Mesenchymal stem cell (in vitro differentiated cells and primary cell): ENCODE measurements around the gene ZNF862.

Experiments used
- DNase-seq: peaks from one replicate; pipeline ENCODE4 v3.0.0-alpha.2; 2013
- H2AFZ ChIP-seq: one replicate; pipeline ENCODE4 v1.6.1; 2013; ENCODE audit warnings: low read depth, mild to moderate bottlenecking, control low read depth, inconsistent platforms, low read length, moderate library complexity
- H2AK5ac ChIP-seq: 2 replicates; pipeline ENCODE4 v1.6.1; 2013; ENCODE audit warnings: low read length, moderate library complexity, mild to moderate bottlenecking, inconsistent platforms; ENCODE audit not compliant: severe bottlenecking
- H2BK120ac ChIP-seq: one replicate; pipeline ENCODE4 v1.6.1; 2013; ENCODE audit warnings: low read depth, mild to moderate bottlenecking, inconsistent platforms, low read length, moderate library complexity
- H2BK12ac ChIP-seq, 2 experiments: one replicate each; pipeline ENCODE4 v1.6.1; 2013; ENCODE audit warnings: inconsistent platforms in 2 of 2, low read length in 2 of 2, mild to moderate bottlenecking in 2 of 2, moderate library complexity in 2 of 2, control low read depth in 1 of 2
- H2BK15ac ChIP-seq: one replicate; pipeline ENCODE4 v1.6.1; 2013; ENCODE audit warnings: mild to moderate bottlenecking, low read depth, inconsistent platforms; ENCODE audit not compliant: poor library complexity, severe bottlenecking
- H2BK5ac ChIP-seq: 2 replicates; pipeline ENCODE4 v1.6.1; 2013; ENCODE audit warnings: low read depth, mild to moderate bottlenecking, low read length, control low read depth, inconsistent platforms; ENCODE audit not compliant: poor library complexity, severe bottlenecking
- H3K14ac ChIP-seq, 2 experiments: one replicate each; pipeline ENCODE4 v1.6.1; 2013; ENCODE audit warnings: inconsistent platforms in 2 of 2, low read length in 2 of 2, control low read depth in 1 of 2, mild to moderate bottlenecking in 1 of 2, moderate library complexity in 1 of 2
- H3K18ac ChIP-seq, 2 experiments: one replicate each; pipeline ENCODE4 v1.6.1; 2013; ENCODE audit warnings: inconsistent platforms in 2 of 2, low read length in 2 of 2, control low read depth in 1 of 2, low read depth in 1 of 2, mild to moderate bottlenecking in 1 of 2
- H3K23ac ChIP-seq, 2 experiments: one replicate each; pipeline ENCODE4 v1.6.1; 2013; ENCODE audit warnings: inconsistent platforms in 2 of 2, low read length in 2 of 2, mild to moderate bottlenecking in 2 of 2, moderate library complexity in 2 of 2, control low read depth in 1 of 2
- H3K27ac ChIP-seq: 2 replicates; pipeline ENCODE4 v1.5.1; 2013; ENCODE audit warnings: mild to moderate bottlenecking, moderate library complexity, low read length, control low read depth, inconsistent platforms; ENCODE audit not compliant: poor library complexity, severe bottlenecking
- H3K27me3 ChIP-seq, 2 experiments: 2 replicates each; pipeline versions ENCODE4 v1.6.1 to v1.7.0; 2013; ENCODE audit warnings: low read length in 2 of 2, mild to moderate bottlenecking in 2 of 2, moderate library complexity in 2 of 2, control low read depth in 1 of 2, inconsistent platforms in 1 of 2; ENCODE audit not compliant: control insufficient read depth in 1 of 2, insufficient read depth in 1 of 2
- H3K36me3 ChIP-seq, 2 experiments: 2 replicates each; pipeline versions ENCODE4 v1.6.1 to v1.7.0; 2013; ENCODE audit warnings: low read length in 2 of 2, control low read depth in 1 of 2, inconsistent platforms in 1 of 2, low read depth in 1 of 2, mild to moderate bottlenecking in 1 of 2; ENCODE audit not compliant: insufficient read depth in 2 of 2, control insufficient read depth in 1 of 2
- H3K4ac ChIP-seq, 2 experiments: one replicate each; pipeline ENCODE4 v1.6.1; 2013; ENCODE audit warnings: inconsistent platforms in 2 of 2, low read length in 2 of 2, mild to moderate bottlenecking in 2 of 2, moderate library complexity in 2 of 2, control low read depth in 1 of 2, low read depth in 1 of 2
- H3K4me1 ChIP-seq: 2 replicates; pipeline ENCODE4 v1.6.1; 2013; ENCODE audit warnings: low read depth, low read length, control low read depth; ENCODE audit not compliant: control insufficient read depth, insufficient read depth
- H3K4me2 ChIP-seq: 2 replicates; pipeline ENCODE4 v1.6.1; 2013; ENCODE audit warnings: low read length, mild to moderate bottlenecking, inconsistent platforms; ENCODE audit not compliant: poor library complexity, severe bottlenecking
- H3K4me3 ChIP-seq, 2 experiments: 2 replicates each; pipeline versions ENCODE4 v1.5.1 to v1.7.0; 2013; ENCODE audit warnings: low read length in 2 of 2, mild to moderate bottlenecking in 2 of 2, control low read depth in 1 of 2, low read depth in 1 of 2; ENCODE audit not compliant: insufficient read depth in 1 of 2
- H3K79me1 ChIP-seq: replicated peaks from 2 replicates; pipeline ENCODE4 v1.6.1; 2013; ENCODE audit warnings: mild to moderate bottlenecking, control low read depth, low read length, inconsistent platforms; ENCODE audit not compliant: poor library complexity, severe bottlenecking
- H3K9ac ChIP-seq: 2 replicates; pipeline ENCODE4 v1.7.0; 2013; ENCODE audit warnings: mild to moderate bottlenecking, low read length, moderate library complexity
- H3K9me3 ChIP-seq: 2 replicates; pipeline ENCODE4 v1.7.0; 2013; ENCODE audit warnings: mild to moderate bottlenecking, low read length; ENCODE audit not compliant: control insufficient read depth
- H4K8ac ChIP-seq: one replicate; pipeline ENCODE4 v1.6.1; 2013; ENCODE audit warnings: inconsistent platforms, mild to moderate bottlenecking, low read length, moderate library complexity
- H4K91ac ChIP-seq: one replicate; pipeline ENCODE4 v1.6.1; 2013; ENCODE audit warnings: mild to moderate bottlenecking, low read length, inconsistent platforms
- WGBS: methylation state at CpG from one replicate; pipeline ENCODE4 v1.1.7; 2013; ENCODE audit warnings: mixed read lengths; 5-methylcytosine and 5-hydroxymethylcytosine counted together

ZNF862 gene

GRCh38 chr7:149839933-149840332 is 1.8 kb downstream of the ZNF862 start:
- Histone ChIP-seq H3K4ac (no peak overlapping the region), H4K8ac (no peak overlapping the region), H3K18ac (no peak overlapping the region), H3K27me3 (peaks cover 0 to 4% of the 10 kb centered on the region in 2 experiments), H2BK15ac (no peak overlapping the region), H3K9ac (no peak overlapping the region), H2BK120ac (no peak overlapping the region), H2AFZ (no peak overlapping the region), H2BK12ac (no peak overlapping the region), H3K79me1 (peaks cover 19% of the 10 kb centered on the region), H3K23ac (no peak overlapping the region), H3K27ac (no peak overlapping the region), H3K4me2 (no peak overlapping the region), H2AK5ac (no peak overlapping the region), H3K9me3 (no peaks in the 10 kb centered on the region), H2BK5ac (no peak overlapping the region), H4K91ac (no peak overlapping the region), H3K14ac (no peak overlapping the region), H3K4me3 (no peak overlapping the region), H3K36me3 (peaks cover 0 to under 1% of the 10 kb centered on the region in 2 experiments), H3K4me1 (no peaks in the 10 kb centered on the region)
- DNase-seq = no peak
- 99% methylated on average over 5 of the region's 5 CpGs for WGBS

- H2BK15ac ChIP-seq = no peak overlapping the region
- DNase-seq = no peak
- H3K4ac ChIP-seq = no peak overlapping the region
- H3K23ac ChIP-seq = no peak overlapping the region
- H3K18ac ChIP-seq = no peak overlapping the region
- H3K4me2 ChIP-seq = no peak overlapping the region
- H3K9ac ChIP-seq = no peak overlapping the region
- H3K4me1 ChIP-seq = no peaks in the 10 kb centered on the region
- H4K91ac ChIP-seq = no peak overlapping the region
- H2AFZ ChIP-seq = no peak overlapping the region
- no peak overlapping the region for H2AK5ac ChIP-seq
- H3K4me3 ChIP-seq = no peak overlapping the region
- no peak overlapping the region for H3K27ac ChIP-seq
- 95% methylated on average over 9 of the region's 9 CpGs for WGBS
- peaks cover 10 to 26% of the 10 kb centered on the region in 2 experiments for H3K36me3 ChIP-seq
- no peak overlapping the region for H2BK12ac ChIP-seq
- peaks cover 20% of the 10 kb centered on the region for H3K79me1 ChIP-seq
- H3K27me3 ChIP-seq = no peaks in the 10 kb centered on the region
- H3K14ac ChIP-seq = no peak overlapping the region
- H3K9me3 ChIP-seq = no peaks in the 10 kb centered on the region
- no peak overlapping the region for H2BK5ac ChIP-seq
- no peak overlapping the region for H4K8ac ChIP-seq
- H2BK120ac ChIP-seq = no peak overlapping the region
Observed at GRCh38 chr7:149843566-149843965, 5.4 kb downstream of the ZNF862 start.

DNA sequence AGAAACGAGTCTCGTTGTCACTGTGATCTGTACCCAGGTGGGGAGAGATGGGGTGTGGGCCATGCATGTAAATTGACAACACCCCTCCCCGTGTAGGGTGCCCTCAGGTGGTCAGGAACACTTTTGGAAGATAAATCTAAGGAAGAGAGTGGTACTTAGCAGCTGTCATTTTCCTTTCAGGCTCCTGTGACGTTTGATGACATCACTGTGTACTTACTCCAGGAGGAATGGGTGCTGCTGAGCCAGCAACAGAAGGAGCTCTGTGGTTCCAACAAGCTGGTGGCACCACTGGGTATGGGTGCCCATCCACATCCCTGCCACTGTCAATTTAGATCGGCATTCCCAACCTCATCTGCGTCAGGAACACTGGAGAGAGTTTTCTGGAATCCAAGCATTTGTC is 6.3 kb downstream of the ZNF862 start:
- Histone ChIP-seq H3K27ac (no peak overlapping the region), H2BK12ac (no peak overlapping the region), H3K9ac (no peak overlapping the region), H3K27me3 (no peaks in the 10 kb centered on the region), H3K4me3 (no peak overlapping the region), H4K8ac (no peak overlapping the region), H2AK5ac (no peak overlapping the region), H2BK5ac (no peak overlapping the region), H2BK15ac (no peak overlapping the region), H3K18ac (no peak overlapping the region), H3K23ac (no peak overlapping the region), H3K4ac (no peak overlapping the region), H2AFZ (no peak overlapping the region), H3K36me3 (peaks cover 13 to 34% of the 10 kb centered on the region in 2 experiments), H3K9me3 (no peaks in the 10 kb centered on the region), H3K4me2 (no peak overlapping the region), H3K79me1 (peaks cover 15% of the 10 kb centered on the region), H4K91ac (no peak overlapping the region), H3K4me1 (no peaks in the 10 kb centered on the region), H3K14ac (no peak overlapping the region), H2BK120ac (no peak overlapping the region)
- 66% methylated on average over 6 of the region's 6 CpGs for WGBS
- no peak for DNase-seq

GRCh38 chr7:149845257-149845980 is 7.2 kb downstream of the ZNF862 start:
- no peak overlapping the region for H3K4me3 ChIP-seq
- peaks cover 14% of the 10 kb centered on the region for H3K79me1 ChIP-seq
- no peaks in the 10 kb centered on the region for H3K27me3 ChIP-seq
- no peak overlapping the region for H3K14ac ChIP-seq
- H2BK15ac ChIP-seq = no peak overlapping the region
- H3K18ac ChIP-seq = no peak overlapping the region
- no peak overlapping the region for H3K27ac ChIP-seq
- H3K23ac ChIP-seq = no peak overlapping the region
- 89% methylated on average over 5 of the region's 5 CpGs for WGBS
- no peak overlapping the region for H3K9ac ChIP-seq
- no peaks in the 10 kb centered on the region for H3K9me3 ChIP-seq
- H4K91ac ChIP-seq = no peak overlapping the region
- no peak overlapping the region for H4K8ac ChIP-seq
- no peak overlapping the region for H3K4me2 ChIP-seq
- no peak overlapping the region for H2BK5ac ChIP-seq
- H2BK120ac ChIP-seq = no peak overlapping the region
- no peaks in the 10 kb centered on the region for H3K4me1 ChIP-seq
- no peak overlapping the region for H3K4ac ChIP-seq
- peaks cover 17 to 37% of the 10 kb centered on the region in 2 experiments for H3K36me3 ChIP-seq
- no peak overlapping the region for H2AK5ac ChIP-seq
- no peak for DNase-seq
- H2AFZ ChIP-seq = no peak overlapping the region
- no peak overlapping the region for H2BK12ac ChIP-seq
